Brain microvascular endothelial cell (primary cell): ENCODE data around the gene OR13C4.

Experiments used
- DNase-seq: peaks from one replicate; pipeline ENCODE4 v3.0.0-alpha.2; 2020
- H3K27ac ChIP-seq: fragments of 250-450 bp; sonication (Bioruptor Pico); 2 replicates; pipeline ENCODE4 v1.5.1; 2020; ENCODE audit warnings: mild to moderate bottlenecking, moderate library complexity
- H3K27me3 ChIP-seq: fragments of 250-450 bp; sonication (Bioruptor Pico); replicated peaks from 2 replicates; pipeline ENCODE4 v1.5.1; 2020; ENCODE audit warnings: mild to moderate bottlenecking
- H3K36me3 ChIP-seq: fragments of 250-450 bp; sonication (Bioruptor Pico); replicated peaks from 2 replicates; pipeline ENCODE4 v1.5.1; 2020; ENCODE audit warnings: mild to moderate bottlenecking
- H3K4me3 ChIP-seq: 2 replicates; pipeline ENCODE4 v1.5.1; 2011; ENCODE audit warnings: low read depth, mild to moderate bottlenecking, control low read depth, low read length, moderate library complexity
- in situ Hi-C: cut with HindIII; loops from 2 replicates; pipeline ENCODE4 v1.10.0; 2017; ENCODE audit warnings: low sequenced_read_pairs, low pct_ligation_motif_present
- TF ChIP-seq, protein P1 (sequence below): IDR thresholded peaks from 2 replicates; pipeline ENCODE4 v1.5.1; 2011; ENCODE audit warnings: low read depth, mild to moderate bottlenecking, moderate library complexity, low read length, control low read depth, inconsistent platforms; ENCODE audit errors: missing control alignments

The OR13C4 gene

DNA sequence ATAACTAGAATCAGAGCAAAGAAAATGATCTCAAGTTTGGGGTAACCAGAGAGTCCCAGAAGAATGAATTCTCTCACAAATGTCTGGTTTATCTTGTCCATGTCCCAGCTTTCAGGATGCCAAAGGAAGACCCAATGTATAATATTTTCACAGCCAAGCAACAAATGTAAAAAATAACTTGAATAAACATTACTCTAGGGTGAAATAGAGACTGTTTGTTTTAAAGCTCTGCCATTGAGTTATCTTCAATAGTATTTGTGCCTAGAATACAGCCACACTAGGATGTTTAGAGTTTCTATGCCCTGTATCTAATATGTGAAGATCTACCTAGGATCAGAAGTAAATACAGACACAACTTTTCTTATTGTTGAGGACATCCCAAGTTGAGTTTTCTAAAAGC, at the start of gene OR13C4:
TSS of gene OR13C4 (minus strand) at position 101 of the 400 bp plus-strand sequence. CDS start at position 101, 0 bp downstream.
- DNase-seq: no peak
- Histone ChIP-seq H3K27me3 (no peaks in the 10 kb centered on the region), H3K36me3 (no peaks in the 10 kb centered on the region), H3K4me3 (no peak within 1 kb of the TSS), H3K27ac (no peak within 1 kb of the TSS)
- TF ChIP-seq, protein P1, sequence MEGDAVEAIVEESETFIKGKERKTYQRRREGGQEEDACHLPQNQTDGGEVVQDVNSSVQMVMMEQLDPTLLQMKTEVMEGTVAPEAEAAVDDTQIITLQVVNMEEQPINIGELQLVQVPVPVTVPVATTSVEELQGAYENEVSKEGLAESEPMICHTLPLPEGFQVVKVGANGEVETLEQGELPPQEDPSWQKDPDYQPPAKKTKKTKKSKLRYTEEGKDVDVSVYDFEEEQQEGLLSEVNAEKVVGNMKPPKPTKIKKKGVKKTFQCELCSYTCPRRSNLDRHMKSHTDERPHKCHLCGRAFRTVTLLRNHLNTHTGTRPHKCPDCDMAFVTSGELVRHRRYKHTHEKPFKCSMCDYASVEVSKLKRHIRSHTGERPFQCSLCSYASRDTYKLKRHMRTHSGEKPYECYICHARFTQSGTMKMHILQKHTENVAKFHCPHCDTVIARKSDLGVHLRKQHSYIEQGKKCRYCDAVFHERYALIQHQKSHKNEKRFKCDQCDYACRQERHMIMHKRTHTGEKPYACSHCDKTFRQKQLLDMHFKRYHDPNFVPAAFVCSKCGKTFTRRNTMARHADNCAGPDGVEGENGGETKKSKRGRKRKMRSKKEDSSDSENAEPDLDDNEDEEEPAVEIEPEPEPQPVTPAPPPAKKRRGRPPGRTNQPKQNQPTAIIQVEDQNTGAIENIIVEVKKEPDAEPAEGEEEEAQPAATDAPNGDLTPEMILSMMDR: no peak
- in situ Hi-C loops: no loop called here

DNA sequence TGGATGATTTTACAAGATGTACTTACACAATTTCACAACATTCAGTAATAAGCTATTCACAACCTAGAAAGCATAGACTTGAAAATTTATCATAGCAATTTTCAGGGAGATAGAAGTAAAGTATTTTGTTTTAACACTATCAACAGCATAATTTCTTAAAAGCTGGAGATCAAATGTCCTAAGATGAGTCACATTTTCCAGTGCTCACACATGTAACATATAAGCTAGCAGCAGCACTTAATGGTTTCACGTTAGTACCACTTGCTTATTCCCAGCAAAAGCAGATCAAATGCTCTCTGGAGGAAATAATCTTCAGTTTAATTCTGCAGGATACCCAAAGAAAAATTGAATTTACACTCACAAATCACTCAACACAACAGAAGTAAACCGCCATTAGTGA, 48.4 kb upstream of the OR13C4 start:
- Histone ChIP-seq H3K36me3 (no peaks in the 10 kb centered on the region), H3K4me3 (no peak overlapping the region), H3K27me3 (no peaks in the 10 kb centered on the region), H3K27ac (no peak overlapping the region)
- no peak for DNase-seq
- TF ChIP-seq, protein P1: no peak
- in situ Hi-C loops: no loop called here

DNA sequence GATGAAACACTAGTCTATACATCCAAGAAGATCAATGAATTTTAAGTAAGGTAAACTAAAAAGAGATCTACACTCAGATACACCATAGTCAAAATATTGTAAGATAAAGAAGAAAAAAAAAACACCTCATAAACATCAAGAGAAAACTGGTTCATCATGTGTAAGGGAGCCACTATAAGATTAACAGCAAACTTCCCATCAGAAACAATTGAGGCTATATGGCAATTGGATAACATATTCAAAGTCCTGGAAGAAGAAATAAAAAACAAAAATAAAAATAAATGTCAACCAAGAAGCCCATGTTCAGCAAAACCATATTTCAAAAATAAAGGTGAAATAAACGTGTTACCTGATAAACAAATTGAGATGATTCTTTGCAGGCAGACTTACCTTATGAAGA, 45.6 kb upstream of the OR13C4 start:
- no peak overlapping the region for H3K4me3 ChIP-seq
- no peaks in the 10 kb centered on the region for H3K36me3 ChIP-seq
- TF ChIP-seq, protein P1: no peak
- in situ Hi-C loops: no loop called here
- no peaks in the 10 kb centered on the region for H3K27me3 ChIP-seq
- H3K27ac ChIP-seq: no peak overlapping the region
- DNase-seq: no peak

DNA sequence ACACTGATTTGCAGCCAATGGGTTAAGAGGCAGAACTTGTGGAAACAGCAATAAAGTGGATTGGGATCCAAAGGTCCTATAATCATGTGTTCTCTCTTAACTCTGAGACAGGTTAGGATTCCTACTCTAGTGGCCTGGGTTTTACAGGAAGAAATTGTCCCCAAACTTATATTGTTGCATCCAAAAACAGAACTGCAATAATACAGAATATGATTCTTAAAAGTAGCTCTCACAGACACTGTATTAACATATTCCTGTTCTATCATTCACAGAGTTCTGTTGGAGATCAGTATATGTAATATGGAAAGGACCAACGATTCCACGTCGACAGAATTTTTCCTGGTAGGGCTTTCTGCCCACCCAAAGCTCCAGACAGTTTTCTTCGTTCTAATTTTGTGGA, 41.9 kb upstream of the OR13C4 start, which contains the start of gene OR13C8:
TSS of gene OR13C8 (plus strand) at position 301 of the 400 bp plus-strand sequence. CDS start at position 301, 0 bp downstream.
- Histone ChIP-seq H3K27me3 (no peaks in the 10 kb centered on the region), H3K27ac (no peak within 1 kb of the TSS), H3K36me3 (no peaks in the 10 kb centered on the region), H3K4me3 (no peak within 1 kb of the TSS)
- TF ChIP-seq, protein P1: no peak
- in situ Hi-C loops: no loop called here
- no peak for DNase-seq

DNA sequence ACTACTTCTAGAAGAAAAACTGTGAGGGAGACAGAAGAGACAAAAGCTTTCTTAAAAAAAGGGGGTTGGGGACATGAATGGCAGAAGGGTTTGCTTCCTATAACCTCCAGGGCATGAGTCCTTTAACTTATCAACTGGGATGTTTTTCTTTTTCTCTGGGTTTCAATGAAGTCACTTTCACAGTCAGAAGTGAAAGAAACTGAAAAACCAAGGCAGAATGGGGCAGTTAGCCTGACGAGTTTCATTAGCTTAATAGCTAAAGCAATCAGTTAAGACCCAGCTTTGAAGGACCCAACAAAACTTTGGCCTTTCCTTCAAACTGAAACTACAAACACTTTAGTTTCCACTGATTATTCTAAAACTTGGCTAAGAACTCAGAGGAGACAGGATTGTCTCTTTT, 37.3 kb upstream of the OR13C4 start:
- no peaks in the 10 kb centered on the region for H3K27me3 ChIP-seq
- H3K27ac ChIP-seq: no peak overlapping the region
- no peaks in the 10 kb centered on the region for H3K36me3 ChIP-seq
- TF ChIP-seq, protein P1: no peak
- H3K4me3 ChIP-seq: no peak overlapping the region
- no peak for DNase-seq
- in situ Hi-C loops: no loop called here
